HG02678 (cell line): Measurements from ENCODE around the gene MARK3.
A peak's percentile ranks its signal among the peaks of the same experiment; 100 is the strongest.
"Not testable (repeated sequence)": the region's sequence is repeated elsewhere in the genome, so short reads cannot be mapped to it uniquely, and the experiment has no call there.

Experiments
- ATAC-seq: cut with Tn5 transposase; IDR thresholded peaks from one replicate; pipeline ENCODE4 v1.9.1; 2021; ENCODE audit warnings: mild to moderate bottlenecking, moderate library complexity; ENCODE audit not compliant: unreplicated experiment

MARK3 gene

GRCh38 chr14:103385152-103385928 is at the start of gene MARK3:
TSS of gene MARK3 (plus strand) at chr14:103385415. CDS start at chr14:103386030, 615 bp downstream.
- ATAC-seq: peak; percentile 96

- ATAC-seq: no peak
Observed at GRCh38 chr14:103336191-103336590, 49.0 kb upstream of the MARK3 start.

- ATAC-seq: no peak
Observed at GRCh38 chr14:103337794-103338193, 47.4 kb upstream of the MARK3 start.

- no peak for ATAC-seq
Observed at GRCh38 chr14:103339561-103339960, 45.7 kb upstream of the MARK3 start.

- no peak for ATAC-seq
Observed at GRCh38 chr14:103340480-103341212, 44.6 kb upstream of the MARK3 start.

GRCh38 chr14:103341250-103342129 is 43.7 kb upstream of the MARK3 start:
- ATAC-seq: no peak

- no peak for ATAC-seq
Observed at GRCh38 chr14:103343164-103343879, 41.9 kb upstream of the MARK3 start.

- ATAC-seq: no peak
Observed at GRCh38 chr14:103343905-103344797, 41.1 kb upstream of the MARK3 start.

GRCh38 chr14:103346286-103346685 is 38.9 kb upstream of the MARK3 start:
- no peak for ATAC-seq

- no peak for ATAC-seq
Observed at GRCh38 chr14:103347091-103347815, 38.0 kb upstream of the MARK3 start.

- no peak for ATAC-seq
Observed at GRCh38 chr14:103348154-103348553, 37.1 kb upstream of the MARK3 start.

GRCh38 chr14:103349982-103350381 is 35.2 kb upstream of the MARK3 start:
- no peak for ATAC-seq

GRCh38 chr14:103353362-103353761 is 31.9 kb upstream of the MARK3 start:
- ATAC-seq: no peak

GRCh38 chr14:103354141-103354540 is 31.1 kb upstream of the MARK3 start:
- no peak for ATAC-seq

GRCh38 chr14:103356024-103356682 is 29.1 kb upstream of the MARK3 start:
- no peak for ATAC-seq

GRCh38 chr14:103357552-103357951 is 27.7 kb upstream of the MARK3 start:
- not testable (repeated sequence) for ATAC-seq

- no peak for ATAC-seq
Observed at GRCh38 chr14:103360548-103360947, 24.7 kb upstream of the MARK3 start.

GRCh38 chr14:103361867-103362266 is 23.3 kb upstream of the MARK3 start:
- no peak for ATAC-seq
